H9 (cell line): ENCODE measurements around the gene CCDC27. TPM values are rescaled to one million over a fixed set of nuclear protein-coding genes. Genes with fewer than 3 reads are reported as not detected.

Source experiments
- DNase-seq: peaks from one replicate; pipeline ENCODE4 v3.0.0-alpha.2; 2017
- H2AFZ ChIP-seq: one replicate; pipeline ENCODE4 v1.6.1; 2013; ENCODE audit warnings: mild to moderate bottlenecking, low read length, control low read depth, moderate library complexity
- H2AK5ac ChIP-seq: 2 replicates; pipeline ENCODE4 v1.6.1; 2013; ENCODE audit warnings: low read length, control low read depth, mixed read lengths; ENCODE audit not compliant: insufficient read length
- H2BK120ac ChIP-seq: one replicate; pipeline ENCODE4 v1.6.1; 2013; ENCODE audit warnings: low read depth, mild to moderate bottlenecking, low read length, control low read depth, inconsistent platforms; ENCODE audit not compliant: poor library complexity, severe bottlenecking
- H2BK12ac ChIP-seq: 2 replicates; pipeline ENCODE4 v1.6.1; 2013; ENCODE audit warnings: low read length, control low read depth, mixed read lengths, low read depth; ENCODE audit not compliant: insufficient read length
- H2BK15ac ChIP-seq: 2 replicates; pipeline ENCODE4 v1.6.1; 2013; ENCODE audit warnings: low read depth, low read length, control low read depth
- H2BK20ac ChIP-seq: one replicate; pipeline ENCODE4 v1.6.1; 2013; ENCODE audit warnings: low read depth, mild to moderate bottlenecking, low read length, control low read depth, inconsistent platforms; ENCODE audit not compliant: poor library complexity, severe bottlenecking
- H2BK5ac ChIP-seq: 2 replicates; pipeline ENCODE4 v1.6.1; 2013; ENCODE audit warnings: low read length, control low read depth, mixed read lengths; ENCODE audit not compliant: insufficient read length
- H3K14ac ChIP-seq: 2 replicates; pipeline ENCODE4 v1.6.1; 2013; ENCODE audit warnings: low read length, control low read depth; ENCODE audit not compliant: insufficient read depth
- H3K18ac ChIP-seq: 2 replicates; pipeline ENCODE4 v1.6.1; 2013; ENCODE audit warnings: low read depth, mild to moderate bottlenecking, mixed read lengths, low read length, control low read depth; ENCODE audit not compliant: insufficient read length
- H3K23ac ChIP-seq: 2 replicates; pipeline ENCODE4 v1.6.1; 2013; ENCODE audit warnings: low read length, control low read depth, mixed read lengths, low read depth; ENCODE audit not compliant: insufficient read length
- H3K23me2 ChIP-seq: 2 replicates; pipeline ENCODE4 v1.6.1; 2013; ENCODE audit warnings: low read depth, mild to moderate bottlenecking, mixed read lengths, low read length, control low read depth; ENCODE audit not compliant: insufficient read length, poor library complexity, severe bottlenecking
- H3K27ac ChIP-seq: 2 replicates; pipeline ENCODE4 v1.5.1; 2013; ENCODE audit warnings: low read length, control low read depth, mixed read lengths, low read depth; ENCODE audit not compliant: insufficient read length
- H3K27me3 ChIP-seq: 2 replicates; pipeline ENCODE4 v1.6.1; 2013; ENCODE audit warnings: low read length, control low read depth, inconsistent platforms; ENCODE audit not compliant: insufficient read depth
- H3K4ac ChIP-seq: 2 replicates; pipeline ENCODE4 v1.6.1; 2013; ENCODE audit warnings: low read depth, mild to moderate bottlenecking, control low read depth, inconsistent platforms, low read length, moderate library complexity
- H3K4me1 ChIP-seq: 2 replicates; pipeline ENCODE4 v1.6.1; 2013; ENCODE audit warnings: low read length, control low read depth, inconsistent platforms; ENCODE audit not compliant: insufficient read depth
- H3K4me2 ChIP-seq: 2 replicates; pipeline ENCODE4 v1.6.1; 2013; ENCODE audit warnings: low read length, control low read depth, mixed read lengths; ENCODE audit not compliant: insufficient read length, insufficient read depth
- H3K56ac ChIP-seq: 2 replicates; pipeline ENCODE4 v1.6.1; 2013; ENCODE audit warnings: low read depth, mild to moderate bottlenecking, mixed read lengths, low read length, control low read depth; ENCODE audit not compliant: insufficient read length
- H3K79me1 ChIP-seq: 2 replicates; pipeline ENCODE4 v1.6.1; 2013; ENCODE audit warnings: low read depth, mild to moderate bottlenecking, moderate library complexity, low read length, control low read depth, inconsistent platforms; ENCODE audit not compliant: insufficient read depth, poor library complexity, severe bottlenecking
- H3K79me2 ChIP-seq: 2 replicates; pipeline ENCODE4 v1.6.1; 2013; ENCODE audit warnings: low read length, control low read depth, inconsistent platforms; ENCODE audit not compliant: insufficient read depth
- H3K9ac ChIP-seq: 2 replicates; pipeline ENCODE4 v1.6.1; 2013; ENCODE audit warnings: low read length, control low read depth, mixed read lengths; ENCODE audit not compliant: insufficient read length; ENCODE audit errors: extremely low read depth
- H3K9me3 ChIP-seq: one replicate; pipeline ENCODE4 v1.6.1; 2013; ENCODE audit warnings: low read depth, low read length, inconsistent platforms; ENCODE audit not compliant: control insufficient read depth
- H3T11ph ChIP-seq: one replicate; pipeline ENCODE4 v1.6.1; 2013; ENCODE audit warnings: mild to moderate bottlenecking, low read length, control low read depth, inconsistent platforms
- H4K20me1 ChIP-seq: one replicate; pipeline ENCODE4 v1.6.1; 2013; ENCODE audit not compliant: control insufficient read depth, insufficient read length, insufficient read depth
- H4K5ac ChIP-seq: 2 replicates; pipeline ENCODE4 v1.6.1; 2013; ENCODE audit warnings: low read depth, mild to moderate bottlenecking, mixed read lengths, low read length, control low read depth; ENCODE audit not compliant: insufficient read length
- H4K8ac ChIP-seq: replicated peaks from 2 replicates; pipeline ENCODE4 v1.6.1; 2013; ENCODE audit warnings: low read length, control low read depth, mixed read lengths, low read depth; ENCODE audit not compliant: insufficient read length
- H4K91ac ChIP-seq: 2 replicates; pipeline ENCODE4 v1.6.1; 2013; ENCODE audit warnings: low read depth, mild to moderate bottlenecking, moderate library complexity, mixed read lengths, low read length, control low read depth; ENCODE audit not compliant: insufficient read length
- H3K27ac Mint-ChIP-seq, 3 experiments: 2 replicates in 2 of 3; 3 replicates in 1 of 3; pipeline ENCODE4 v1.8.0; 2020 to 2021; ENCODE audit warnings: mixed read lengths in 3 of 3, mild to moderate bottlenecking in 1 of 3, moderate library complexity in 1 of 3
- H3K27me3 Mint-ChIP-seq: 2 replicates; pipeline ENCODE4 v1.8.0; 2021; ENCODE audit warnings: low read depth, mild to moderate bottlenecking, moderate library complexity, mixed read lengths
- H3K36me3 Mint-ChIP-seq, 3 experiments: 2 replicates in 2 of 3; 3 replicates in 1 of 3; pipeline ENCODE4 v1.8.0; 2020 to 2021; ENCODE audit warnings: low read depth in 3 of 3, mixed read lengths in 3 of 3; ENCODE audit not compliant: insufficient read depth in 1 of 3
- H3K4me1 Mint-ChIP-seq, 2 experiments: 2 replicates each; pipeline ENCODE4 v1.8.0; 2020; ENCODE audit warnings: mixed read lengths in 2 of 2
- H3K4me3 Mint-ChIP-seq, 2 experiments: 2 replicates in 1 of 2; 3 replicates in 1 of 2; pipeline ENCODE4 v1.8.0; 2020 to 2021; ENCODE audit warnings: mild to moderate bottlenecking in 2 of 2, mixed read lengths in 2 of 2, moderate library complexity in 1 of 2
- H3K9me3 Mint-ChIP-seq, 2 experiments: 2 replicates in 1 of 2; 3 replicates in 1 of 2; pipeline ENCODE4 v1.8.0; 2020; ENCODE audit warnings: mild to moderate bottlenecking in 2 of 2, mixed read lengths in 2 of 2, moderate library complexity in 1 of 2
- CTCF ChIP-seq: fragments of 200-600 bp; sonication (generic); conservative IDR thresholded peaks from 3 replicates; pipeline ENCODE4 v1.8.0; 2021; ENCODE audit warnings: antibody characterized with exemption, mild to moderate bottlenecking
- WGBS: extraction: QIAGEN DNeasy Blood & Tissue Kit; methylation state at CpG from one replicate; pipeline ENCODE4 v1.1.7; 2013; ENCODE audit warnings: missing lambda C conversion rate, low lambda C conversion rate, mixed read lengths; ENCODE audit not compliant: insufficient read length; ENCODE audit errors: extremely low coverage; 5-methylcytosine and 5-hydroxymethylcytosine counted together
- total RNA-seq: library from RNA; stranded (reverse); gene quantifications from 2 replicates; pipeline ENCODE4 v1.2.1, GENCODE V29; 2021

CCDC27 gene
- total RNA-seq, 1 experiment from 2014 or later = not detected

DNA sequence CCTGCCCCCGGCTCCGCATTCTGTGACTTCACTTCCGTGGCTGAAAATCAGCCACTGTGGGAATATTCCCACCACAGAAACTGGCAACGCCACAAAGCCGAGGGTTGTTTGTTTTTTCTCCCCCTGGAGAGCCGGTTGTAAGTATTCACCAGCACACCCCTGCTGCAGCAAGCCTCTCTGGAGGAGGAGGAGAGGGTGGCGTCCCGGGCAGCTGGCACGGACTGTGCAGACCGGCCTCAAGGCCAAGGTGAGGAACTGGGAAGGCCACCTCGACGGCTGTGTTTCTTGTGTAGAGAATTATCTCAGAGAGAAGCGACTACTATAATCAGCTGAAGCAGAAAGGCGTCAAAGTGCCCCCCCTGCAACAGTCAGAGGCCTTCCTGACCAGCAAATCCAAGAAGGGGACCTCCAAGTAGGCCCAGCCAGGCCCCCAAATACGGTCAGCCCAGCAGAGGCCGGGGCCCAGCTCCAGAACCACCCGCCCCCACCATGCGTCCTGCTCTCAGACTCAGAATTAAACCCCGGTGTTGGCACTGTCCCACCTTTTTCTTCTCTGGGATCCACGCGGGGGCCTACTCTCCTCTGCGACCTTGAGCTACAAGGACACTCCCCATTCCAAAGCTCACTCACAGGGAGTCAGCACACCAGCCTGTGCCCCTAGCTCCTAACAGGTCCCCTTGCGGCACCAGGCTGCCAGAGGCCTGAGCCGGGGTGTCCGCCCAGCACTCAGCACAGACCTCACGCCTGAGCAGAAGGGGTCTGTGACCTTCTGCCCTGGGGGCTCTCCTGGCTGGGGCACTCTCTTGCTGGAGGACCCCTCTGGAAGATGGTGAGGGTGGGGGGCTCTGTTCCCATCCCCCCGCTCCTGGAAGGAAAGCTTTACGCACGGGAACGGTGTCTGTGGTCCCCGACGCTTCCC is 19.1 kb downstream of the CCDC27 start:
- H3K9ac ChIP-seq = no peak overlapping the region

More for the DNA sequence above, 19.1 kb downstream of the CCDC27 start:
- Histone ChIP-seq H2BK120ac (no peak overlapping the region), H2BK5ac (no peak overlapping the region), H4K8ac (no peak overlapping the region), H2AFZ (no peak overlapping the region), H3T11ph (no peak overlapping the region), H3K23ac (no peak overlapping the region), H3K79me2 (no peaks in the 10 kb centered on the region), H2BK12ac (no peak overlapping the region), H3K4me2 (peak overlapping the region; percentile 46), H3K18ac (no peak overlapping the region), H3K27ac (no peak overlapping the region), H3K27me3 (no peaks in the 10 kb centered on the region), H3K4me1 (no peaks in the 10 kb centered on the region; the same call in 1 of the 2 replicates), H4K91ac (no peak overlapping the region), H2BK20ac (no peak overlapping the region), H4K20me1 (no peaks in the 10 kb centered on the region), H2AK5ac (no peak overlapping the region), H2BK15ac (no peak overlapping the region), H3K4ac (no peak overlapping the region), H3K56ac (no peak overlapping the region), H3K23me2 (peaks cover 11% of the 10 kb centered on the region), H3K79me1 (no peaks in the 10 kb centered on the region), H3K14ac (no peak overlapping the region), H4K5ac (no peak overlapping the region), H3K9me3 (no peaks in the 10 kb centered on the region)
- DNase-seq = peak; percentile 56
- H3K9me3 Mint-ChIP-seq = peaks cover 11 to 22% of the 10 kb centered on the region in 2 experiments
- no peak for TF ChIP-seq CTCF
- peaks cover 19 to 30% of the 10 kb centered on the region in 2 experiments for H3K4me1 Mint-ChIP-seq
- H3K27ac Mint-ChIP-seq = no peak overlapping the region
- peak overlapping the region; percentile 62 to 80 for H3K4me3 Mint-ChIP-seq
- H3K27me3 Mint-ChIP-seq = peaks cover 27% of the 10 kb centered on the region
- H3K36me3 Mint-ChIP-seq = peaks cover 2 to 19% (median 7%) of the 10 kb centered on the region in 3 experiments; a peak in 6 of 7 replicates
- no CpG with 5 or more reads among the region's 32 CpGs for WGBS
